HG02973 (cell line): Measurements from ENCODE around the gene ST6GALNAC5.

Source experiments
- ATAC-seq: cut with Tn5 transposase; IDR thresholded peaks from one replicate; pipeline ENCODE4 v1.9.1; 2021; ENCODE audit warnings: moderate library complexity; ENCODE audit not compliant: unreplicated experiment

The ST6GALNAC5 gene

GRCh38 chr1:76998582-76999223 is 131.4 kb downstream of the ST6GALNAC5 start:
- ATAC-seq = no peak

GRCh38 chr1:77007675-77008074 is 140.4 kb downstream of the ST6GALNAC5 start:
- ATAC-seq = no peak

GRCh38 chr1:77010937-77011336 is 143.7 kb downstream of the ST6GALNAC5 start:
- no peak for ATAC-seq

- no peak for ATAC-seq
These were observed 144.8 kb downstream of the ST6GALNAC5 start for GRCh38 chr1:77012066-77012465.

- ATAC-seq = no peak
These were observed 147.0 kb downstream of the ST6GALNAC5 start for GRCh38 chr1:77014073-77014788.

- ATAC-seq = no peak
These were observed 148.6 kb downstream of the ST6GALNAC5 start for GRCh38 chr1:77015748-77016341.

- ATAC-seq = no peak
These were observed 149.2 kb downstream of the ST6GALNAC5 start for GRCh38 chr1:77016386-77016985.

- no peak for ATAC-seq
These were observed 151.0 kb downstream of the ST6GALNAC5 start for GRCh38 chr1:77018311-77018710.

GRCh38 chr1:77018761-77019160 is 151.5 kb downstream of the ST6GALNAC5 start:
- no peak for ATAC-seq

- no peak for ATAC-seq
These were observed 154.5 kb downstream of the ST6GALNAC5 start for GRCh38 chr1:77021732-77022131.

- ATAC-seq = no peak
These were observed 157.2 kb downstream of the ST6GALNAC5 start for GRCh38 chr1:77024500-77024899.

- ATAC-seq = no peak
These were observed 158.3 kb downstream of the ST6GALNAC5 start for GRCh38 chr1:77025599-77025998.

GRCh38 chr1:77026135-77026534 is 158.9 kb downstream of the ST6GALNAC5 start:
- ATAC-seq = no peak

- no peak for ATAC-seq
These were observed 159.4 kb downstream of the ST6GALNAC5 start for GRCh38 chr1:77026640-77027039.

GRCh38 chr1:77027847-77028246 is 160.6 kb downstream of the ST6GALNAC5 start:
- no peak for ATAC-seq

GRCh38 chr1:77030401-77031105 is 163.3 kb downstream of the ST6GALNAC5 start:
- no peak for ATAC-seq

GRCh38 chr1:77031106-77031662 is 163.9 kb downstream of the ST6GALNAC5 start:
- no peak for ATAC-seq

- no peak for ATAC-seq
These were observed 169.3 kb downstream of the ST6GALNAC5 start for GRCh38 chr1:77036560-77036959.

- ATAC-seq = no peak
These were observed 169.8 kb downstream of the ST6GALNAC5 start for GRCh38 chr1:77037038-77037437.

GRCh38 chr1:77038000-77038399 is 170.7 kb downstream of the ST6GALNAC5 start:
- ATAC-seq = no peak

- no peak for ATAC-seq
These were observed 171.8 kb downstream of the ST6GALNAC5 start for GRCh38 chr1:77039111-77039510.
